Left lung (tissue), 10 donors: ENCODE data around the gene DNASE1L1. TPM values are rescaled to one million over a fixed set of nuclear protein-coding genes. Genes with fewer than 3 reads are reported as not detected.

ENCODE experiments used
- ATAC-seq: fragments of 200-7000 bp; cut with Tn5 transposase; one replicate; pipeline ENCODE4 v1.9.1; 2020; ENCODE audit warnings: moderate library complexity
- DNase-seq, 4 donors: peaks; one replicate each; pipeline ENCODE4 v3.0.0-alpha.2; 2013 to 2020
- H3K27ac ChIP-seq, 2 donors: fragments of 200-600 bp; sonication (generic) in 1 of 2; one replicate each; pipeline versions ENCODE4 v1.5.0 to v1.8.0; 2020 to 2021
- H3K27me3 ChIP-seq, 2 donors: fragments of 200-600 bp; sonication (generic) in 1 of 2; one replicate each; pipeline versions ENCODE4 v1.5.0 to v1.8.0; 2020 to 2021
- H3K36me3 ChIP-seq, 2 donors: fragments of 200-600 bp; sonication (generic) in 1 of 2; one replicate each; pipeline versions ENCODE4 v1.5.0 to v1.8.0; 2020 to 2021
- H3K4me1 ChIP-seq, 2 donors: fragments of 200-600 bp; one replicate each; pipeline ENCODE4 v1.8.0; 2021
- H3K4me3 ChIP-seq, 2 donors: fragments of 200-600 bp; sonication (generic) in 1 of 2; one replicate each; pipeline versions ENCODE4 v1.5.0 to v1.8.0; 2020 to 2021; ENCODE audit warnings: mild to moderate bottlenecking in 1 of 2
- H3K9me3 ChIP-seq, 2 donors: fragments of 200-600 bp; sonication (generic) in 1 of 2; one replicate each; pipeline versions ENCODE4 v1.5.0 to v1.8.0; 2020 to 2021
- intact Hi-C, 2 donors: fragments of 100-400 bp; cut with DNase I; formaldehyde crosslinking; loops; one replicate each; pipeline versions ENCODE4 v1.11.2 to v1.14.2; 2022
- polyA plus RNA-seq, 6 donors: library from polyadenylated mRNA; unstranded; fragments of 120-200 nt; gene quantifications; one replicate each; pipeline ENCODE4 v1.2.1, GENCODE V29; 2013; ENCODE audit not compliant: insufficient read length in 6 of 6
- total RNA-seq, 2 donors: library from RNA; stranded (reverse); fragmentation: NEBNext Ultra II Directional; extraction: Animal tissue kit (Norgen Biotek cat#: 25700); gene quantifications; one replicate each; pipeline ENCODE4 v1.2.1, GENCODE V29; 2021
- TF ChIP-seq, protein P1 (sequence below), 2 donors: fragments of 200-600 bp; sonication (generic) in 1 of 2; IDR thresholded peaks; one replicate each; pipeline versions ENCODE4 v1.5.0 to v1.8.0; 2021; ENCODE audit warnings: antibody characterized with exemption in 2 of 2
- donor health status: DM: no; HTN: yes; CAD: no.
- donor health status: DM: no; HTN: no; CAD: no.

DNASE1L1 gene
- total and polyA plus RNA-seq, 8 donors = 8.8 to 36.1 (median 10.4) TPM

- Histone ChIP-seq H3K9me3 (no peaks in the 10 kb centered on the region), H3K4me3 (no peak overlapping the region), H3K4me1 (peaks cover 0 to 15% of the 10 kb centered on the region in 2 donors), H3K27me3 (no peaks in the 10 kb centered on the region), H3K27ac (no peak overlapping the region), H3K36me3 (peaks cover 0 to 100% of the 10 kb centered on the region in 2 donors)
- TF ChIP-seq, protein P1, sequence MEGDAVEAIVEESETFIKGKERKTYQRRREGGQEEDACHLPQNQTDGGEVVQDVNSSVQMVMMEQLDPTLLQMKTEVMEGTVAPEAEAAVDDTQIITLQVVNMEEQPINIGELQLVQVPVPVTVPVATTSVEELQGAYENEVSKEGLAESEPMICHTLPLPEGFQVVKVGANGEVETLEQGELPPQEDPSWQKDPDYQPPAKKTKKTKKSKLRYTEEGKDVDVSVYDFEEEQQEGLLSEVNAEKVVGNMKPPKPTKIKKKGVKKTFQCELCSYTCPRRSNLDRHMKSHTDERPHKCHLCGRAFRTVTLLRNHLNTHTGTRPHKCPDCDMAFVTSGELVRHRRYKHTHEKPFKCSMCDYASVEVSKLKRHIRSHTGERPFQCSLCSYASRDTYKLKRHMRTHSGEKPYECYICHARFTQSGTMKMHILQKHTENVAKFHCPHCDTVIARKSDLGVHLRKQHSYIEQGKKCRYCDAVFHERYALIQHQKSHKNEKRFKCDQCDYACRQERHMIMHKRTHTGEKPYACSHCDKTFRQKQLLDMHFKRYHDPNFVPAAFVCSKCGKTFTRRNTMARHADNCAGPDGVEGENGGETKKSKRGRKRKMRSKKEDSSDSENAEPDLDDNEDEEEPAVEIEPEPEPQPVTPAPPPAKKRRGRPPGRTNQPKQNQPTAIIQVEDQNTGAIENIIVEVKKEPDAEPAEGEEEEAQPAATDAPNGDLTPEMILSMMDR (IDR thresholded peaks at IDR 0.05) = no peak
- ATAC-seq (no peak), DNase-seq (no peak)
- intact Hi-C loops = no loop called here
Observed at GRCh38 chrX:154356596-154356995, 52.5 kb downstream of the DNASE1L1 start.

DNA sequence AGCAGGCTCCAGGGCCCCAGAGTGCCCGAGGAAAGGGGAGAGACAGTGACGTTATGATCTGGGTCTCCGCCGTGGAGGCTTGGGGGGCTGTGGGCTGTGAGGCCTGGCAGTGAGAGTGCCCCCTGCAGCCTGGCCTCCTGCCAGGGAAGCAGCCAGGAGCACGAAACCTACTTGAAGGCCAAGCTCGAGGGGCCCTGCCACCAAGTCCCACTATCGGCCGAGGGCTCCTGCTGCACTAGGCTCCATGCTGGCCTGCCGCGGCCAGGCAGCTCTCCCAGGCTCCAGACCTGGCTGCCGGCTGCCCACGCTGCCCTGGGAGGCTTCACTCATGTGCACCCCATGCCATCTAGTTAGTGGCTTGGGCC is 53.3 kb downstream of the DNASE1L1 start:
- Histone ChIP-seq H3K9me3 (no peaks in the 10 kb centered on the region), H3K4me1 (peaks cover 0 to 23% of the 10 kb centered on the region in 2 donors), H3K4me3 (no peak overlapping the region), H3K27me3 (no peaks in the 10 kb centered on the region), H3K27ac (peak overlapping the region; percentile 13 to 59), H3K36me3 (peaks cover 0 to 100% of the 10 kb centered on the region in 2 donors)
- ATAC-seq (peak; percentile 1), DNase-seq (no peak)
- intact Hi-C loops = no loop called here
- TF ChIP-seq, protein P1 (IDR thresholded peaks at IDR 0.05) = no peak

DNA sequence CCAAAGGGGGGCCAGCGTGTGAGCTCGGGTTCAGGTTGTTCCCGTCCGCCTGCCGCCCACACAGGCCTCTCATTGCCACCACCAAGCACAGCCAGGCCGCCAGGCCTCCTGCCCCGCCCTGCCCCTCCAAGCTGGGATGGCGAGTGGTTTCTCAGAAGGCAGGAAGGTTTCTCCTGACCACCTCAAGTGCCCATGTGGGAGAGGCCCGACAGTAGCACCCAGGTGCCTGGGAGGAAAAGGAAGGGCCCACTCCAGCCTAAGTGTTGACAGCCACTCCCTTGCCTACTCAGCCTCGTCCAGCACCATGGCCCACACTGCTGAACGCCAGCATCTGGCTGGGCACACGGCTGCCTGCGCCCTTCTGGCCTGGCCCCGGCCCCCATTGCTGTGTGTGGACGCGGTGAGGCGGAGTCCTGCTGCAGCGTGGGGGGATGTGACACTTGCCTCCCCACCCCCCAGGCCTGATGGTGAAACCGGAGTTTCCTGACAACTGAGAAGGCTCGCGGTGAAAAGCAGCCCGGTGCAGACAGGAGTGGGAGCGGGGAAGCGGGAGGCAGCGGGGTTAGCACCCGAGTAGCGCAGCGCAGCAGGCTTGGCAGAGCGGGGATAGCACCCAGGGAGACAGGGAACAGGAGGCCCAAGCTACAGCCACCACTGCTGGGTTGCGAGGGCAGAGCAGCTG is 53.8 kb downstream of the DNASE1L1 start:
- no peak overlapping the region for H3K4me3 ChIP-seq
- TF ChIP-seq, protein P1 (IDR thresholded peaks at IDR 0.05) = no peak
- intact Hi-C loops = no loop called here
- H3K4me1 ChIP-seq = peaks cover 0 to 23% of the 10 kb centered on the region in 2 donors
- H3K27me3 ChIP-seq = no peaks in the 10 kb centered on the region
- DNase-seq (peak in 2 of 4 donors; percentile 81 to 86), ATAC-seq (peak; percentile 72)
- H3K36me3 ChIP-seq = peaks cover 0 to 100% of the 10 kb centered on the region in 2 donors
- peak overlapping the region; percentile 13 to 59 for H3K27ac ChIP-seq
- H3K9me3 ChIP-seq = no peaks in the 10 kb centered on the region

DNA sequence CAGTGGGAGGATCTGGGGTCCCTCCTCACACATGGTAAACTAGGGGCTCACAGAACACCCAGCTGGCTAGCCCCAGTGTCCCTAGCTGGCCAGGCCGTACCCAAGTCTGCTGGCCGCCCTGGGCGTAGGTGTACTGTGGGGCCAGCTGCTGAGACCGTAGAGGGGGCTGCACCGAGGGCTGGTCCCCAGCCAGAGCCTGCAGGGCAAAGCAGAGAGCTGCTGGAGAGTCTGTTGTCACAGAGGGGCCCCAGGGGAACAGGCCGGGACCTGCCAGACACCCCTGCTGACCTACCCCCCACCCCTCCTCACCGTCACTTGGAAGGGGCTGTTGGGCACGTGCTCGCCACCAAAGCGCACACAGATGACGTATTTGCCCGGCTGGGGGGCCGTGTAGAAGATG is 54.5 kb downstream of the DNASE1L1 start:
- Histone ChIP-seq H3K36me3 (peaks cover 0 to 100% of the 10 kb centered on the region in 2 donors), H3K27ac (peak overlapping the region; percentile 23 to 53), H3K9me3 (no peaks in the 10 kb centered on the region), H3K4me1 (peaks cover 0 to 23% of the 10 kb centered on the region in 2 donors), H3K27me3 (no peaks in the 10 kb centered on the region), H3K4me3 (no peak overlapping the region)
- DNase-seq (no peak), ATAC-seq (no peak)
- TF ChIP-seq, protein P1 (IDR thresholded peaks at IDR 0.05) = no peak
- intact Hi-C loops = no loop called here

DNA sequence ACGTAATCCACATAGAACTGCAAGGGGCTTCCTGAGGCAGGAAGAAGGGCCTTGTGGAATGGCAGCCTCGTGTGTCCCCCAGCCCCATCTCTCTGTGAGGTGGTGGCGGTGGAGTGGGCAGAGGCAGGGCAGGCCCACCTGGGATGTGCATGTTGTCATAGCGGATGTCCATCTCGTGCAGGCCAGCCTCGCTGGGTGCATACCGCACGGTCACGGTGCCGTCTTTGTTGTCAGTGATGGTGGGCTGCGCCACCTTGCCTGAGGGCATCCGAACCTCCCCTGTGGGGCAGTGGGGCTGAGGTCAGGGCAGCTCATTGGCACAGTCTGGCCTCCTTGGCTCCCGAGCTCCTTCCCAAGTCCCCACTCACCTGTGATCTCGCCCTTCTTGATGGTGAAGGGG is 55.0 kb downstream of the DNASE1L1 start:
- TF ChIP-seq, protein P1 (IDR thresholded peaks at IDR 0.05) = no peak
- Histone ChIP-seq H3K27me3 (no peaks in the 10 kb centered on the region), H3K4me1 (peaks cover 0 to 23% of the 10 kb centered on the region in 2 donors), H3K9me3 (no peaks in the 10 kb centered on the region), H3K4me3 (no peak overlapping the region), H3K36me3 (peaks cover 0 to 100% of the 10 kb centered on the region in 2 donors), H3K27ac (no peak overlapping the region)
- no peak for DNase-seq
- ATAC-seq = no peak
- intact Hi-C loops = no loop called here
